Sigmoid colon (tissue), 3 donors: ENCODE measurements around the gene ZBTB7B.

ENCODE experiments used
- CTCF ChIP-seq, 4 experiments: fragments of 450-650 bp in 3 of 4; fragments of 200-600 bp in 1 of 4; IDR thresholded peaks; one replicate each; pipeline ENCODE4 v1.5.1; 2016 to 2019; ENCODE audit warnings: antibody characterized with exemption in 4 of 4, mild to moderate bottlenecking in 3 of 4, moderate library complexity in 2 of 4
- POLR2A ChIP-seq, 2 donors: fragments of 450-650 bp; IDR thresholded peaks; one replicate each; pipeline ENCODE4 v1.6.1; 2016; ENCODE audit warnings: antibody characterized with exemption in 2 of 2, mild to moderate bottlenecking in 2 of 2, moderate library complexity in 2 of 2

- TF ChIP-seq CTCF (IDR thresholded peaks at IDR 0.05) = no peak
- TF ChIP-seq POLR2A (IDR thresholded peaks at IDR 0.05) = no peak
Measured at GRCh38 chr1:155040358-155041093, 37.9 kb downstream of the ZBTB7B start.
